ENCODE measurements around the gene CD300H. TPM values are rescaled to one million over a fixed set of nuclear protein-coding genes. Genes with fewer than 3 reads are reported as not detected.

Gene CD300H
- total RNA-seq, 1 experiment from 2014 or later = not detected

- intact Hi-C loops (cut with micrococcal nuclease; ENCODE audit: unreplicated experiment) = no loop called here
- Histone ChIP-seq H3K27me3 (replicated peaks; ENCODE audit: insufficient read depth, low read depth, low read length, poor library complexity) (peaks cover 9% of the 10 kb centered on the region), H3K4me1 (ENCODE audit: insufficient read depth, low read length, poor library complexity, severe bottlenecking) (no peaks in the 10 kb centered on the region), H3K4me3 (ENCODE audit: low read depth, low read length, poor library complexity, severe bottlenecking) (no peak overlapping the region), H3K36me3 (ENCODE audit: insufficient read depth, low read length, poor library complexity, severe bottlenecking) (no peaks in the 10 kb centered on the region), H3K27ac (ENCODE audit: low read depth, low read length, poor library complexity, severe bottlenecking) (no peak overlapping the region), H3K9me3 (ENCODE audit: low read depth, low read length, poor library complexity, severe bottlenecking) (no peaks in the 10 kb centered on the region)
- ChIA-PET CTCF (no interaction called here), POLR2A (ENCODE audit: low non-redundant PET) (no interaction called here)
- no TSS peak for BruUV-seq (replicated peaks)
- TF ChIP-seq CTCF (conservative IDR thresholded peaks at IDR 0.05; ENCODE audit: low read depth, low read length) = no peak
- no peak for TF ChIP-seq EZH2 (IDR thresholded peaks at IDR 0.05; ENCODE audit: borderline replicate concordance, low read depth, low read length, poor library complexity, severe bottlenecking)
- DNase-seq (ENCODE audit: low spot score) = no peak
Observed at GRCh38 chr17:74582633-74583032, 15.3 kb upstream of the CD300H start.

DNA sequence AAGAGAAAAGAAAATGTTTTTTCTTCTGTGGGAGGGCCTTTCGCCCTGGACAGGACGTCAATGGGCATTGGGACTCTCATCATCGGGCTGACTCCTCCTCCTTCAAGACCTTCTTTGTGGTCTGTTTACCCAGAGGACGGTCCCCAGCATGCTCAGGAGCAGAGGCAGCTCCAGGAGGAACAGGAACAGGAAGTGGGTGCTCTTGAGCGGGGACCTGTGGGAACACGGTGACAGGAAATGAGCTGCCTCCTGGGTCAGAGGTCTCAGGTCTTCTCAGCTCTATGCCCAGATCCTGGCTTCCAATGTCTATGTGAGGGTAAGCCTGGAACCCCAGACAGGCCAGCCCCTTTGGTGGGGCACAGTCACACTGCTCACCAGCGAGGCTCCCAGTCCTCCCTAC lies 12.6 kb upstream of the CD300H start:
- no peak overlapping the region for H3K4me3 ChIP-seq (ENCODE audit: low read depth, low read length, poor library complexity, severe bottlenecking)
- TF ChIP-seq EZH2 (IDR thresholded peaks at IDR 0.05; ENCODE audit: borderline replicate concordance, low read depth, low read length, poor library complexity, severe bottlenecking) (no peak), CTCF (conservative IDR thresholded peaks at IDR 0.05; ENCODE audit: low read depth, low read length) (no peak)
- no peaks in the 10 kb centered on the region for H3K4me1 ChIP-seq (ENCODE audit: insufficient read depth, low read length, poor library complexity, severe bottlenecking)
- intact Hi-C loops (cut with micrococcal nuclease; ENCODE audit: unreplicated experiment) = no loop called here
- H3K27me3 ChIP-seq (replicated peaks; ENCODE audit: insufficient read depth, low read depth, low read length, poor library complexity) = peaks cover 17% of the 10 kb centered on the region
- no peaks in the 10 kb centered on the region for H3K36me3 ChIP-seq (ENCODE audit: insufficient read depth, low read length, poor library complexity, severe bottlenecking)
- no peaks in the 10 kb centered on the region for H3K9me3 ChIP-seq (ENCODE audit: low read depth, low read length, poor library complexity, severe bottlenecking)
- no peak overlapping the region for H3K27ac ChIP-seq (ENCODE audit: low read depth, low read length, poor library complexity, severe bottlenecking)
- CTCF ChIA-PET = no interaction called here
- BruUV-seq (replicated peaks) = no TSS peak
- DNase-seq (ENCODE audit: low spot score) = no peak
- POLR2A ChIA-PET (ENCODE audit: low non-redundant PET) = no interaction called here

DNA sequence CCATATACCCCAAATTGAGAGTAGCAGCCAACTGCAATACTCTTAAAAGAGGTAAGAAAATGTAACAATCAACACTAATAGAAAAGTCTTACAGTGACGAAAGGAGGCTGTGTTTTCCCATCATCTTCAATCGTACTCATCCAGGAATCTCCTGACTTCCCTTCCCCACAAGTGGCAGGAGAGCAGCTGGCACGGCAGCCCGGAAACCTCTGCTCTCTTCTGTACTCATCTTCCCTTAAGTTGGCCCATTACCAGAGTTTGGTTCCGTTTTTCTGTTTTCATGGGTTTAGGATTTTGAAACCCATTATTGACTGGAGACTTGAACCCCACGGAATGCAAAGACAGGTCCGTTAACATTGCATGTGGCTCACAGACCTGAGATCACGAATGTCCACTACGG lies 11.7 kb upstream of the CD300H start:
- CTCF ChIA-PET = no interaction called here
- no peaks in the 10 kb centered on the region for H3K4me1 ChIP-seq (ENCODE audit: insufficient read depth, low read length, poor library complexity, severe bottlenecking)
- intact Hi-C loops (cut with micrococcal nuclease; ENCODE audit: unreplicated experiment) = no loop called here
- H3K36me3 ChIP-seq (ENCODE audit: insufficient read depth, low read length, poor library complexity, severe bottlenecking) = no peaks in the 10 kb centered on the region
- no peak for TF ChIP-seq EZH2 (IDR thresholded peaks at IDR 0.05; ENCODE audit: borderline replicate concordance, low read depth, low read length, poor library complexity, severe bottlenecking)
- no peak for TF ChIP-seq CTCF (conservative IDR thresholded peaks at IDR 0.05; ENCODE audit: low read depth, low read length)
- BruUV-seq (replicated peaks) = no TSS peak
- no peak overlapping the region for H3K27ac ChIP-seq (ENCODE audit: low read depth, low read length, poor library complexity, severe bottlenecking)
- H3K27me3 ChIP-seq (replicated peaks; ENCODE audit: insufficient read depth, low read depth, low read length, poor library complexity) = peaks cover 20% of the 10 kb centered on the region
- POLR2A ChIA-PET (ENCODE audit: low non-redundant PET) = no interaction called here
- DNase-seq (ENCODE audit: low spot score) = no peak
- no peaks in the 10 kb centered on the region for H3K9me3 ChIP-seq (ENCODE audit: low read depth, low read length, poor library complexity, severe bottlenecking)
- H3K4me3 ChIP-seq (ENCODE audit: low read depth, low read length, poor library complexity, severe bottlenecking) = no peak overlapping the region
